HepG2 (cell line): Measurements from ENCODE around the gene OTOP1. TPM values are rescaled to one million over a fixed set of nuclear protein-coding genes. Genes with fewer than 3 reads are reported as not detected.

ENCODE experiments used
- CEBPG ChIP-seq: IDR thresholded peaks from 2 replicates; pipeline ENCODE4 v1.6.1; 2016
- FOXM1 ChIP-seq: sonication (generic); formaldehyde crosslinking; IDR thresholded peaks from 2 replicates; pipeline ENCODE4 v1.5.0; 2020; ENCODE audit warnings: missing genetic modification reagents
- FOXO1 ChIP-seq: sonication (generic); formaldehyde crosslinking; IDR thresholded peaks from 2 replicates; pipeline ENCODE4 v1.4.0; 2020; ENCODE audit warnings: missing genetic modification reagents
- GATA4 ChIP-seq: sonication (generic); IDR thresholded peaks from 2 replicates; pipeline ENCODE4 v1.6.1; 2016; ENCODE audit warnings: antibody characterized with exemption, low read depth, borderline replicate concordance
- GLMP ChIP-seq: sonication (generic); formaldehyde crosslinking; IDR thresholded peaks from 2 replicates; pipeline ENCODE4 v1.9.0; 2021; ENCODE audit warnings: missing genetic modification reagents, mild to moderate bottlenecking, borderline replicate concordance
- KLF13 ChIP-seq: sonication (generic); formaldehyde crosslinking; IDR thresholded peaks from 2 replicates; pipeline ENCODE4 v1.4.0; 2020; ENCODE audit warnings: mild to moderate bottlenecking, missing genetic modification reagents
- MED1 ChIP-seq: sonication (generic); formaldehyde crosslinking; IDR thresholded peaks from 2 replicates; pipeline ENCODE4 v1.4.0; 2020; ENCODE audit warnings: missing genetic modification reagents
- MXD1 ChIP-seq: sonication (generic); formaldehyde crosslinking; IDR thresholded peaks from 2 replicates; pipeline ENCODE4 v1.4.0; 2020; ENCODE audit warnings: mild to moderate bottlenecking, missing genetic modification reagents
- NKX3-1 ChIP-seq: sonication (generic); formaldehyde crosslinking; IDR thresholded peaks from 2 replicates; pipeline ENCODE4 v1.5.0; 2020; ENCODE audit warnings: missing genetic modification reagents
- NR3C1 ChIP-seq: sonication (generic); formaldehyde crosslinking; IDR thresholded peaks from 2 replicates; pipeline ENCODE4 v1.4.0; 2020; ENCODE audit warnings: missing genetic modification reagents
- PAXIP1 ChIP-seq: sonication (generic); formaldehyde crosslinking; conservative IDR thresholded peaks from 2 replicates; pipeline ENCODE4 v1.4.0; 2020; ENCODE audit warnings: mild to moderate bottlenecking, missing genetic modification reagents, moderate library complexity
- ZNF512 ChIP-seq: sonication (generic); formaldehyde crosslinking; IDR thresholded peaks from 2 replicates; pipeline ENCODE4 v1.4.0; 2020; ENCODE audit warnings: mild to moderate bottlenecking, missing genetic modification reagents
- ZNF773 ChIP-seq: sonication (generic); formaldehyde crosslinking; IDR thresholded peaks from 2 replicates; pipeline ENCODE4 v1.4.0; 2020; ENCODE audit warnings: missing genetic modification reagents, borderline replicate concordance
- polyA plus RNA-seq, 8 experiments: library from polyadenylated mRNA; depleted of rRNA in 3 of 8; stranded (reverse) in 7 of 8; unstranded in 1 of 8; fragments of >200 nt; fragmentation: Illumina TruSeq in 4 of 8; extraction: Trizol in 4 of 8; gene quantifications; 2 replicates each; pipeline versions ENCODE4 v1.2.1 to v1.2.3, GENCODE V29; 2011 to 2016; ENCODE audit warnings: low read depth in 4 of 8, missing spikeins in 1 of 8, mixed read lengths in 1 of 8; ENCODE audit not compliant: insufficient read depth in 1 of 8
- total RNA-seq, 5 experiments: library from RNA; depleted of rRNA; stranded (reverse); fragments of >200 nt; fragmentation: Illumina TruSeq; extraction: Trizol; gene quantifications; 2 replicates each; pipeline ENCODE4 v1.2.3, GENCODE V29; 2016; ENCODE audit warnings: low read depth in 1 of 5
- TF ChIP-seq, protein P1 (sequence below): sonication (generic); formaldehyde crosslinking; IDR thresholded peaks from 2 replicates; pipeline ENCODE4 v1.5.0; 2020; ENCODE audit warnings: mild to moderate bottlenecking, missing genetic modification reagents
- TF ChIP-seq, protein P2 (sequence below): sonication (generic); formaldehyde crosslinking; conservative IDR thresholded peaks from 2 replicates; pipeline ENCODE4 v1.8.1; 2023; ENCODE audit warnings: missing genetic modification reagents
- TF ChIP-seq, protein P3 (sequence below): IDR thresholded peaks from 2 replicates; pipeline ENCODE4 v1.6.1; 2016

The OTOP1 gene
- total and polyA plus RNA-seq, 2 of the 13 experiments (the other 11 are each of a cell fraction or from before 2014, with no cell fraction given), result not detected

GRCh38 chr4:4182835-4183568 is 43.7 kb downstream of the OTOP1 start (continued):
- TF ChIP-seq FOXM1 (CRISPR knock-in tag) (no peak), MED1 (CRISPR knock-in tag) (0 out of 2 replicates have a peak, but pooled peaks have one; percentile 50), MXD1 (CRISPR knock-in tag) (no peak), GATA4 (no peak), NR3C1 (CRISPR knock-in tag) (no peak), PAXIP1 (CRISPR knock-in tag) (peak; percentile 82), CEBPG (CRISPR knock-in tag) (peak; percentile 37; the same call in 1 of the 2 replicates), GLMP (no peak), ZNF512 (no peak), FOXO1 (CRISPR knock-in tag) (no peak; the same call in 1 of the 2 replicates), ZNF773 (CRISPR knock-in tag) (no peak), KLF13 (CRISPR knock-in tag) (no peak), NKX3-1 (CRISPR knock-in tag) (no peak)
- TF ChIP-seq, protein P1, sequence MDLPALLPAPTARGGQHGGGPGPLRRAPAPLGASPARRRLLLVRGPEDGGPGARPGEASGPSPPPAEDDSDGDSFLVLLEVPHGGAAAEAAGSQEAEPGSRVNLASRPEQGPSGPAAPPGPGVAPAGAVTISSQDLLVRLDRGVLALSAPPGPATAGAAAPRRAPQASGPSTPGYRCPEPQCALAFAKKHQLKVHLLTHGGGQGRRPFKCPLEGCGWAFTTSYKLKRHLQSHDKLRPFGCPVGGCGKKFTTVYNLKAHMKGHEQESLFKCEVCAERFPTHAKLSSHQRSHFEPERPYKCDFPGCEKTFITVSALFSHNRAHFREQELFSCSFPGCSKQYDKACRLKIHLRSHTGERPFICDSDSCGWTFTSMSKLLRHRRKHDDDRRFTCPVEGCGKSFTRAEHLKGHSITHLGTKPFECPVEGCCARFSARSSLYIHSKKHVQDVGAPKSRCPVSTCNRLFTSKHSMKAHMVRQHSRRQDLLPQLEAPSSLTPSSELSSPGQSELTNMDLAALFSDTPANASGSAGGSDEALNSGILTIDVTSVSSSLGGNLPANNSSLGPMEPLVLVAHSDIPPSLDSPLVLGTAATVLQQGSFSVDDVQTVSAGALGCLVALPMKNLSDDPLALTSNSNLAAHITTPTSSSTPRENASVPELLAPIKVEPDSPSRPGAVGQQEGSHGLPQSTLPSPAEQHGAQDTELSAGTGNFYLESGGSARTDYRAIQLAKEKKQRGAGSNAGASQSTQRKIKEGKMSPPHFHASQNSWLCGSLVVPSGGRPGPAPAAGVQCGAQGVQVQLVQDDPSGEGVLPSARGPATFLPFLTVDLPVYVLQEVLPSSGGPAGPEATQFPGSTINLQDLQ (CRISPR knock-in tag), result no peak
- TF ChIP-seq, protein P2, sequence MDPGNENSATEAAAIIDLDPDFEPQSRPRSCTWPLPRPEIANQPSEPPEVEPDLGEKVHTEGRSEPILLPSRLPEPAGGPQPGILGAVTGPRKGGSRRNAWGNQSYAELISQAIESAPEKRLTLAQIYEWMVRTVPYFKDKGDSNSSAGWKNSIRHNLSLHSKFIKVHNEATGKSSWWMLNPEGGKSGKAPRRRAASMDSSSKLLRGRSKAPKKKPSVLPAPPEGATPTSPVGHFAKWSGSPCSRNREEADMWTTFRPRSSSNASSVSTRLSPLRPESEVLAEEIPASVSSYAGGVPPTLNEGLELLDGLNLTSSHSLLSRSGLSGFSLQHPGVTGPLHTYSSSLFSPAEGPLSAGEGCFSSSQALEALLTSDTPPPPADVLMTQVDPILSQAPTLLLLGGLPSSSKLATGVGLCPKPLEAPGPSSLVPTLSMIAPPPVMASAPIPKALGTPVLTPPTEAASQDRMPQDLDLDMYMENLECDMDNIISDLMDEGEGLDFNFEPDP (CRISPR knock-in tag), result no peak
- TF ChIP-seq, protein P3, sequence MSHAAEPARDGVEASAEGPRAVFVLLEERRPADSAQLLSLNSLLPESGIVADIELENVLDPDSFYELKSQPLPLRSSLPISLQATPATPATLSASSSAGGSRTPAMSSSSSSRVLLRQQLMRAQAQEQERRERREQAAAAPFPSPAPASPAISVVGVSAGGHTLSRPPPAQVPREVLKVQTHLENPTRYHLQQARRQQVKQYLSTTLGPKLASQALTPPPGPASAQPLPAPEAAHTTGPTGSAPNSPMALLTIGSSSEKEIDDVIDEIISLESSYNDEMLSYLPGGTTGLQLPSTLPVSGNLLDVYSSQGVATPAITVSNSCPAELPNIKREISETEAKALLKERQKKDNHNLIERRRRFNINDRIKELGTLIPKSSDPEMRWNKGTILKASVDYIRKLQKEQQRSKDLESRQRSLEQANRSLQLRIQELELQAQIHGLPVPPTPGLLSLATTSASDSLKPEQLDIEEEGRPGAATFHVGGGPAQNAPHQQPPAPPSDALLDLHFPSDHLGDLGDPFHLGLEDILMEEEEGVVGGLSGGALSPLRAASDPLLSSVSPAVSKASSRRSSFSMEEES (CRISPR knock-in tag), result peak; percentile 59; the same call in 1 of the 2 replicates
